Astrocyte (in vitro differentiated cells and primary cell): ENCODE results near the gene ZMYM4. TPM values are rescaled to one million over a fixed set of nuclear protein-coding genes. Genes with fewer than 3 reads are reported as not detected.

ENCODE experiments used
- DNase-seq: peaks from one replicate; pipeline ENCODE4 v3.0.0-alpha.2; 2010; ENCODE audit warnings: low read depth
- FAIRE-seq: peaks from 2 replicates; lab custom pipeline; 2011; peaks lifted over from hg19 to GRCh38; lab: Jason Lieb, UNC
- H2AFZ ChIP-seq: 2 replicates; pipeline ENCODE4 v1.6.0; 2012; ENCODE audit warnings: low read depth, low read length, inconsistent platforms
- H3K27ac ChIP-seq: 2 replicates; pipeline ENCODE4 v1.5.1; 2011; ENCODE audit warnings: low read depth, low read length, inconsistent platforms
- H3K27me3 ChIP-seq: 2 replicates; pipeline ENCODE4 v1.6.0; 2011; ENCODE audit warnings: low read length, inconsistent platforms; ENCODE audit not compliant: insufficient read depth
- H3K36me3 ChIP-seq: 2 replicates; pipeline ENCODE4 v1.5.1; 2011; ENCODE audit warnings: low read length, inconsistent platforms; ENCODE audit not compliant: insufficient read depth
- H3K4me1 ChIP-seq: 2 replicates; pipeline ENCODE4 v1.5.1; 2011; ENCODE audit warnings: low read length, inconsistent platforms; ENCODE audit not compliant: insufficient read depth
- H3K4me2 ChIP-seq: 2 replicates; pipeline ENCODE4 v1.6.0; 2012; ENCODE audit warnings: low read length, inconsistent platforms
- H3K4me3 ChIP-seq: 2 replicates; pipeline ENCODE4 v1.5.1; 2011; ENCODE audit warnings: low read depth, mild to moderate bottlenecking, low read length, inconsistent platforms; ENCODE audit not compliant: insufficient read depth
- H3K79me2 ChIP-seq: 2 replicates; pipeline ENCODE4 v1.6.0; 2012; ENCODE audit warnings: mild to moderate bottlenecking, low read length, inconsistent platforms; ENCODE audit not compliant: insufficient read depth
- H3K9ac ChIP-seq: 2 replicates; pipeline ENCODE4 v1.6.0; 2012; ENCODE audit warnings: mild to moderate bottlenecking, low read length, inconsistent platforms
- H3K9me3 ChIP-seq: 2 replicates; pipeline ENCODE4 v1.5.1; 2012; ENCODE audit warnings: low read depth, mild to moderate bottlenecking, low read length, inconsistent platforms; ENCODE audit not compliant: insufficient read depth
- H4K20me1 ChIP-seq: 2 replicates; pipeline ENCODE4 v1.6.0; 2012; ENCODE audit warnings: low read length, inconsistent platforms; ENCODE audit not compliant: insufficient read depth
- H3K27ac Mint-ChIP-seq: one replicate; pipeline ENCODE4 v1.8.0; 2021; ENCODE audit warnings: mild to moderate bottlenecking, mixed read lengths; ENCODE audit not compliant: unreplicated experiment
- H3K27me3 Mint-ChIP-seq: one replicate; pipeline ENCODE4 v1.8.0; 2021; ENCODE audit warnings: low read depth, mixed read lengths; ENCODE audit not compliant: unreplicated experiment
- H3K36me3 Mint-ChIP-seq: one replicate; pipeline ENCODE4 v1.8.0; 2021; ENCODE audit warnings: low read depth, mixed read lengths; ENCODE audit not compliant: unreplicated experiment
- H3K4me1 Mint-ChIP-seq: one replicate; pipeline ENCODE4 v1.8.0; 2021; ENCODE audit warnings: low read depth, mixed read lengths; ENCODE audit not compliant: unreplicated experiment
- H3K4me3 Mint-ChIP-seq: one replicate; pipeline ENCODE4 v1.8.0; 2021; ENCODE audit warnings: mild to moderate bottlenecking, moderate library complexity, mixed read lengths; ENCODE audit not compliant: unreplicated experiment
- H3K9me3 Mint-ChIP-seq: one replicate; pipeline ENCODE4 v1.8.0; 2021; ENCODE audit warnings: mild to moderate bottlenecking, mixed read lengths; ENCODE audit not compliant: unreplicated experiment
- CTCF ChIP-seq: IDR thresholded peaks from 2 replicates; pipeline ENCODE4 v1.5.1; 2011; ENCODE audit warnings: low read depth, mild to moderate bottlenecking, inconsistent platforms, low read length, moderate library complexity; ENCODE audit not compliant: insufficient read depth
- EZH2 ChIP-seq: IDR thresholded peaks from 2 replicates; pipeline ENCODE4 v1.6.1; 2012; ENCODE audit warnings: mild to moderate bottlenecking, low read length, inconsistent platforms; ENCODE audit not compliant: insufficient read depth
- total RNA-seq: library from RNA; stranded (reverse); gene quantifications from 2 replicates; pipeline ENCODE4 v1.2.1, GENCODE V29; 2021

Gene ZMYM4
- total RNA-seq, 1 donor from 2014 or later = 65.5 TPM

DNA sequence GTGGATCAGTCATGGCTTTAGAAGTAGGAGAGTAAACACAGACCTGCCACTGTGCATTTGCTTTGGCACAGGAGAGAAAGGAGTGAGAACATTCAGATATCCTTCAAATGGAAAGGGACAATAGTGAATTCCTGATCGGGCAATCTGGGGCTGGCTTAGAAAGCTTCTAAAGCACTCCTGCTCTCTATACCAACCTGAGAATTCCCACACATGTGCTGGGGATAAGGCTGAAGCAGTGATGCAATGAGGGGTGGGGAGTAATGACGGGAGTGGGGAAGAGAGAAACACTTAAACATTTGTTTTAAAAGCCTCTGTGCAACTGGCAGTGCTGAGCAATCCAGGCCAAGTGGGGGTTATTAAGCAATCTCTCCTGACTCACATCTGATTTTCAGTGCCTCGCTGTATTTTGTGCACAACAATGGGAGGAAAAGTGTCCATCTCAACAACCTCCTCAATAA is 179.9 kb downstream of the ZMYM4 start:
- no peak for TF ChIP-seq CTCF
- TF ChIP-seq EZH2 = no peak
- Mint-ChIP-seq H3K27me3 (no peaks in the 10 kb centered on the region), H3K9me3 (no peaks in the 10 kb centered on the region), H3K4me1 (peaks cover 18% of the 10 kb centered on the region), H3K27ac (peak overlapping the region; percentile 93), H3K4me3 (no peak overlapping the region), H3K36me3 (peaks cover 13% of the 10 kb centered on the region)
- Histone ChIP-seq H3K27ac (peak overlapping the region; percentile 94), H3K4me2 (peak overlapping the region; percentile 76), H3K36me3 (peaks cover 7% of the 10 kb centered on the region), H3K4me3 (peak overlapping the region; percentile 9), H4K20me1 (no peaks in the 10 kb centered on the region), H3K27me3 (no peaks in the 10 kb centered on the region), H3K9ac (peak overlapping the region; percentile 81), H3K9me3 (no peaks in the 10 kb centered on the region), H2AFZ (no peak overlapping the region), H3K79me2 (no peaks in the 10 kb centered on the region), H3K4me1 (peaks cover 23% of the 10 kb centered on the region)
- FAIRE-seq (no peak), DNase-seq (peak; percentile 92)

DNA sequence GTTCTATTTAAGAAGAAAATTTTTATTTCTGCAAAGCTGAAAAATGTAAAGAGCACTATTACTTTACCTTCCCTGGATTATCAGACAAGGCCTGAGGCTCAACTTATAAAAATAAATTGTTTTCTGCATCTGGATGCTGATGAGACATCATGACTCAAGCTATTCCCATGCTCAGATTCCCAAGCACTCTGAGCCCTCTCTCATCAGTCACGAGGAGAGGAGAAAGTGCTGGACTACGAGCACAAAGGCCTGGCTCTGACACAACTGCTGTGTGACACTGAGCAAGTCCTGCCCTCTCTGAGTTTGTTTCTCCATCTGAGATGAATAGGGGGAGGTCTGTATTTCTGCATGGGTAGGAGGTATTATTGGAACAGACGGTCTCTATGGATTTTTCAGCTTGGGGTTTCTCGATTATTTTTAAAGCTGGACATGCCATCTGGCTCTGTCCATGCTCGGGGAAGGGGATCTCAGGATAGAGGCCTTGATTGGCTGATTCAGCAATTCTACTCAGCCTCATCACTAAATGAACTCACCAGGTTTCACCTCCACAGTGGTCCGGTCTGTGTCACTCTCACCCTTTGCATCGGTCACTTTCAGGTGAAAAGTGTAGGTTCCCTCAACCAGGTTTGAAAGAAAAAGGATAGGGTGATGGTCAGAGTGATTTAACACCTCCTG is 181.0 kb downstream of the ZMYM4 start:
- Histone ChIP-seq H3K4me1 (peaks cover 23% of the 10 kb centered on the region), H3K79me2 (no peaks in the 10 kb centered on the region), H2AFZ (no peak overlapping the region), H3K27me3 (no peaks in the 10 kb centered on the region), H4K20me1 (no peaks in the 10 kb centered on the region), H3K36me3 (peaks cover 7% of the 10 kb centered on the region), H3K9me3 (no peaks in the 10 kb centered on the region), H3K4me2 (peak overlapping the region; percentile 76), H3K9ac (peak overlapping the region; percentile 81), H3K27ac (peak overlapping the region; percentile 94), H3K4me3 (no peak overlapping the region)
- peaks cover 9% of the 10 kb centered on the region for H3K36me3 Mint-ChIP-seq
- TF ChIP-seq CTCF (no peak), EZH2 (no peak)
- peak; percentile 94 for DNase-seq
- H3K4me3 Mint-ChIP-seq = no peak overlapping the region
- FAIRE-seq = peak; percentile 82
- no peaks in the 10 kb centered on the region for H3K27me3 Mint-ChIP-seq
- peak overlapping the region; percentile 93 for H3K27ac Mint-ChIP-seq
- no peaks in the 10 kb centered on the region for H3K9me3 Mint-ChIP-seq
- H3K4me1 Mint-ChIP-seq = peaks cover 18% of the 10 kb centered on the region

DNA sequence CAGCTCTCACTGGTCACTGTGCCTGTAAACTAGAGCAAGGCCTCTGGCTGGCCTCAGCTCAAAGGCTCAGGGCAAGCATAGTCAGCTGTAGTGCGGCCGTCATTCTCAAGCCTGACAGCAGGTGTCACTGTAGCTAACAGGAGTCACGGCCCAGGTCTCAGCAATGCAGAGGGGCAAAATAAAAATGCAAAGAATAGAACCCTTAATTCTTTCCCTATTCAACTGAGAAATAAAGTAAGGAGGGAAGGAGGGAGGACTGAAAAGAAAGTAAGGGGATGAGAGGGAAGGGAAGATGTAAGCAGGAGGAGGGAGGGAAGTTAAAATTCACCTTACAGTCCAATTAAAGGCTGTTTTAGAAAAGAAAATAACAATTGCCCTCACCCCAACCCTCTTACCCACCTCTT is 182.6 kb downstream of the ZMYM4 start:
- Mint-ChIP-seq H3K27ac (no peak overlapping the region), H3K4me3 (no peak overlapping the region), H3K36me3 (peaks cover 9% of the 10 kb centered on the region), H3K27me3 (no peaks in the 10 kb centered on the region), H3K4me1 (peaks cover 18% of the 10 kb centered on the region), H3K9me3 (no peaks in the 10 kb centered on the region)
- Histone ChIP-seq H3K9me3 (no peaks in the 10 kb centered on the region), H3K9ac (no peak overlapping the region), H3K36me3 (peaks cover 7% of the 10 kb centered on the region), H3K27me3 (no peaks in the 10 kb centered on the region), H3K79me2 (no peaks in the 10 kb centered on the region), H3K27ac (no peak overlapping the region), H3K4me1 (peaks cover 29% of the 10 kb centered on the region), H4K20me1 (no peaks in the 10 kb centered on the region), H3K4me2 (no peak overlapping the region), H3K4me3 (no peak overlapping the region), H2AFZ (no peak overlapping the region)
- peak; percentile 91 for TF ChIP-seq CTCF
- TF ChIP-seq EZH2 = no peak
- peak; percentile 35 for DNase-seq
- no peak for FAIRE-seq
